GM19452 (cell line): Measurements from ENCODE around the gene CLTC.
"Not testable (repeated sequence)": the region's sequence is repeated elsewhere in the genome, so short reads cannot be mapped to it uniquely, and the experiment has no call there.

Source experiments
- ATAC-seq: cut with Tn5 transposase; IDR thresholded peaks from one replicate; pipeline ENCODE4 v1.9.1; 2021; ENCODE audit not compliant: unreplicated experiment

The CLTC gene

GRCh38 chr17:59619298-59620063 lies at the start of gene CLTC:
Gene CLTC (plus strand): TSS chr17:59619895. CDS start chr17:59620132, 237 bp downstream.
- peak; percentile 81 for ATAC-seq

GRCh38 chr17:59572301-59572924 lies 47.3 kb upstream of the CLTC start:
- no peak for ATAC-seq

- ATAC-seq = not testable (repeated sequence)
Measured at GRCh38 chr17:59584168-59584567, 35.5 kb upstream of the CLTC start.

- no peak for ATAC-seq
Measured at GRCh38 chr17:59600169-59600568, 19.5 kb upstream of the CLTC start.

- no peak for ATAC-seq
Measured at GRCh38 chr17:59601130-59601529, 18.6 kb upstream of the CLTC start.

GRCh38 chr17:59607061-59607460 lies 12.6 kb upstream of the CLTC start:
- ATAC-seq = no peak

- no peak for ATAC-seq
Measured at GRCh38 chr17:59607817-59608403, 11.8 kb upstream of the CLTC start.

- ATAC-seq = no peak
Measured at GRCh38 chr17:59611503-59611902, 8.2 kb upstream of the CLTC start.

GRCh38 chr17:59616253-59616920 lies 3.3 kb upstream of the CLTC start:
- ATAC-seq = no peak

- ATAC-seq = no peak
Measured at GRCh38 chr17:59617156-59617732, 2.5 kb upstream of the CLTC start.

- ATAC-seq = no peak
Measured at GRCh38 chr17:59619035-59619297, 729 bp upstream of the CLTC start.

- no peak for ATAC-seq
Measured at GRCh38 chr17:59620064-59620359, 317 bp downstream of the CLTC start.

- ATAC-seq = no peak
Measured at GRCh38 chr17:59620518-59621259, 994 bp downstream of the CLTC start.

GRCh38 chr17:59621771-59622170 lies 2.1 kb downstream of the CLTC start:
- ATAC-seq = no peak

- ATAC-seq = no peak
Measured at GRCh38 chr17:59623151-59623550, 3.5 kb downstream of the CLTC start.

GRCh38 chr17:59626756-59627155 lies 7.1 kb downstream of the CLTC start:
- no peak for ATAC-seq

GRCh38 chr17:59627274-59627673 lies 7.6 kb downstream of the CLTC start:
- ATAC-seq = no peak

- no peak for ATAC-seq
Measured at GRCh38 chr17:59627770-59628171, 8.1 kb downstream of the CLTC start.

GRCh38 chr17:59629174-59629573 lies 9.5 kb downstream of the CLTC start:
- no peak for ATAC-seq

- ATAC-seq = no peak
Measured at GRCh38 chr17:59631276-59631675, 11.6 kb downstream of the CLTC start.

- ATAC-seq = no peak
Measured at GRCh38 chr17:59632398-59632797, 12.7 kb downstream of the CLTC start.
